ENCODE results near the gene EEFSEC. TPM values are rescaled to one million over a fixed set of nuclear protein-coding genes. Genes with fewer than 3 reads are reported as not detected.
A peak's percentile ranks its signal among the peaks of the same experiment; 100 is the strongest.

The EEFSEC gene
- total and polyA plus RNA-seq, 2 experiments from 2014 or later, result 4.9 to 18.7 TPM

DNA sequence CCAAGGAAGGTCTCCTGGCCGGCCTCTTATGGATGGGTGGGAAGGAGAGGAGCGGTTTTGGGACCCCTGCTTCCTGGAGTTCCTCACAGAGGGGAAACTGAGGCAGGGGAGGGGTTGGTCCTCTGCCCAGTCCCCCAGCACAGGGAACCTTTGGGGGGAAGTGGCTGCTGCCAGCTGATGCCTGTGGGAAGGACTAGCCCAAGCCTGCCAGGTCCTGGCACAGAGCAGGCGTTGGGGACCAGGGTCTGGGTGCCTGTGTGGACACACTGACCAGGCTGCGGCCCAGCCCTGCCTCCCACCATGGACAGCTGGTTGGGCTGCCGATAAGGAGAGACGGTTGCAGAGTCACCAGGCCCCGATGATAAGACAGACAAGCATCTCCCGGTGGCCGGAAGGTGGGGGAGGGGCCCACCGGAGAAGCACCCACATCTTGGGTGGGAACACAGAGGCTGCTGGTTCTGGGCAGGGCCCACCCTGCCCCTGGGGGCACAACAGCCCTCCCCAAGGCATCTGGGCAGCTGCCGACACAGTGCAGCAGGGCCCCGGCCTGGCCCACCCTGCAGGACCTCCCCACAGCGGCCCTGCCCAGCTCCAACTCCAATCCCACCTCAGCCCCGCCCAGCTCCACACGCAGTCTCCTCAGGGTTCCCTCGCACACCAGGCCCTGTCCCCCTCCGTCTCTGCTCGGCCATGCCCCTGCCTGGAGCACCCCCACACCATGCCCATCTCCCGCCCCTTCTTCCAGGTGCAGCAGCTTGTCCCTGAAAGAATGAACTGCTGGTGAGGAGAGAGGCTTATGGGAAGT is 262.7 kb downstream of the EEFSEC start:
- in situ Hi-C loops (cut with MboI), result no loop called here
- Histone ChIP-seq H3K4me3 (no peak overlapping the region), H3K4me1 (ENCODE audit: insufficient read depth) (peaks cover 10% of the 10 kb centered on the region), H4K20me1 (ENCODE audit: insufficient read depth) (no peaks in the 10 kb centered on the region), H2AFZ (no peak overlapping the region), H3K27me3 (replicated peaks; ENCODE audit: insufficient read depth) (no peaks in the 10 kb centered on the region), H3K36me3 (ENCODE audit: low read depth) (no peaks in the 10 kb centered on the region), H3K79me2 (ENCODE audit: insufficient read depth) (no peaks in the 10 kb centered on the region), H3F3A (ENCODE audit: insufficient read depth) (no peaks in the 10 kb centered on the region), H3K9me3 (ENCODE audit: low read depth) (no peaks in the 10 kb centered on the region), H3K9ac (no peak overlapping the region), H3K4me2 (ENCODE audit: unreplicated experiment) (no peak overlapping the region), H3K9me2 (ENCODE audit: insufficient read depth) (no peaks in the 10 kb centered on the region), H3K27ac (no peak overlapping the region)
- no peak for TF ChIP-seq EZH2phosphoT487 (IDR thresholded peaks at IDR 0.05; ENCODE audit: insufficient read depth, low read depth)
- TF ChIP-seq EZH2 (IDR thresholded peaks at IDR 0.05; ENCODE audit: insufficient read depth, poor library complexity, severe bottlenecking), result no peak
- 79 to 85% methylated on average over 19 of the region's 19 CpGs for WGBS, 2 experiments (ENCODE audit: low coverage in 1 of 2, low lambda C conversion rate in 2 of 2, missing lambda C conversion rate in 2 of 2)
- DNase-seq, result no peak

GRCh38 chr3:128416578-128417211 is 263.4 kb downstream of the EEFSEC start:
- H3K4me2 ChIP-seq (ENCODE audit: unreplicated experiment), result no peak overlapping the region
- no peak overlapping the region for H2AFZ ChIP-seq
- in situ Hi-C loops (cut with MboI), result no loop called here
- no peaks in the 10 kb centered on the region for H3K27me3 ChIP-seq (replicated peaks; ENCODE audit: insufficient read depth)
- 0 out of 2 replicates have a peak, but pooled peaks have one; percentile 26 for TF ChIP-seq EZH2phosphoT487 (IDR thresholded peaks at IDR 0.05; ENCODE audit: insufficient read depth, low read depth)
- TF ChIP-seq EZH2 (IDR thresholded peaks at IDR 0.05; ENCODE audit: insufficient read depth, poor library complexity, severe bottlenecking), result no peak
- H3K4me3 ChIP-seq, result no peak overlapping the region
- no peaks in the 10 kb centered on the region for H3K9me2 ChIP-seq (ENCODE audit: insufficient read depth)
- DNase-seq, result peak; percentile 95
- H3K9ac ChIP-seq, result no peak overlapping the region
- H3K27ac ChIP-seq, result no peak overlapping the region
- H3K4me1 ChIP-seq (ENCODE audit: insufficient read depth), result peaks cover 10% of the 10 kb centered on the region
- WGBS, 2 experiments (ENCODE audit: low coverage in 1 of 2, low lambda C conversion rate in 2 of 2, missing lambda C conversion rate in 2 of 2), result 43 to 54% methylated on average over 12 of the region's 12 CpGs
- no peaks in the 10 kb centered on the region for H3K79me2 ChIP-seq (ENCODE audit: insufficient read depth)
- no peaks in the 10 kb centered on the region for H3K9me3 ChIP-seq (ENCODE audit: low read depth)
- H3K36me3 ChIP-seq (ENCODE audit: low read depth), result no peaks in the 10 kb centered on the region
- no peaks in the 10 kb centered on the region for H3F3A ChIP-seq (ENCODE audit: insufficient read depth)
- H4K20me1 ChIP-seq (ENCODE audit: insufficient read depth), result no peaks in the 10 kb centered on the region

DNA sequence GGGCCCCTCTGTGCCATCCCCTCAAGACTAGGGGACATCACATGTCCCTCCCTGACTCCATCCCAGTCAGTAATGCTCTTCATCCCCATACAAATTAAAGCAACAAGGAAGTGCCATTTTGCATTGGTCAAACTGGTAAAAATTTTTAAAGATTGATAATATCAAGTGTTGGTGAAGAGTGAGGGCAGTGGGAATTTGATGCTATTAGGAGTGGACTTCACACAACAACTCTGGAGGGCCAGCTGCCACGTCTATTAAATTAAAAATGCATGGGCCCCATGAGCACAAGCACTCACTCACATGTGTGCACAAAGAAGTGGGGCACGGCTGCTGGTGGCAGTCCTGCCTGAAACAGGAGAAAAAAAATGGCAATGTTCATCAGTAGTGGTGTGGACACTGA is 265.6 kb downstream of the EEFSEC start:
- Histone ChIP-seq H3K27ac (no peak overlapping the region), H3K36me3 (ENCODE audit: low read depth) (no peaks in the 10 kb centered on the region), H3K27me3 (replicated peaks; ENCODE audit: insufficient read depth) (no peaks in the 10 kb centered on the region), H3K4me2 (ENCODE audit: unreplicated experiment) (no peak overlapping the region), H3K4me1 (ENCODE audit: insufficient read depth) (peaks cover 10% of the 10 kb centered on the region), H3K9me2 (ENCODE audit: insufficient read depth) (no peaks in the 10 kb centered on the region), H4K20me1 (ENCODE audit: insufficient read depth) (no peaks in the 10 kb centered on the region), H3F3A (ENCODE audit: insufficient read depth) (no peaks in the 10 kb centered on the region), H3K79me2 (ENCODE audit: insufficient read depth) (no peaks in the 10 kb centered on the region), H3K4me3 (no peak overlapping the region), H2AFZ (no peak overlapping the region), H3K9ac (no peak overlapping the region), H3K9me3 (ENCODE audit: low read depth) (no peaks in the 10 kb centered on the region)
- in situ Hi-C loops (cut with MboI), result no loop called here
- TF ChIP-seq EZH2 (IDR thresholded peaks at IDR 0.05; ENCODE audit: insufficient read depth, poor library complexity, severe bottlenecking) (no peak), EZH2phosphoT487 (IDR thresholded peaks at IDR 0.05; ENCODE audit: insufficient read depth, low read depth) (no peak)
- DNase-seq, result no peak
- 62 to 80% methylated on average over 2 of the region's 2 CpGs for WGBS, 2 experiments (ENCODE audit: low coverage in 1 of 2, low lambda C conversion rate in 2 of 2, missing lambda C conversion rate in 2 of 2)

- Histone ChIP-seq H3K9me3 (ENCODE audit: low read depth) (no peaks in the 10 kb centered on the region), H2AFZ (no peak overlapping the region), H3K4me3 (no peak overlapping the region), H3K9me2 (ENCODE audit: insufficient read depth) (no peaks in the 10 kb centered on the region), H3K79me2 (ENCODE audit: insufficient read depth) (no peaks in the 10 kb centered on the region), H3K36me3 (ENCODE audit: low read depth) (no peaks in the 10 kb centered on the region), H3F3A (ENCODE audit: insufficient read depth) (no peaks in the 10 kb centered on the region), H3K4me1 (ENCODE audit: insufficient read depth) (peaks cover 10% of the 10 kb centered on the region), H3K4me2 (ENCODE audit: unreplicated experiment) (no peak overlapping the region), H3K9ac (no peak overlapping the region), H3K27me3 (replicated peaks; ENCODE audit: insufficient read depth) (no peaks in the 10 kb centered on the region), H4K20me1 (ENCODE audit: insufficient read depth) (no peaks in the 10 kb centered on the region), H3K27ac (no peak overlapping the region)
- in situ Hi-C loops (cut with MboI), result no loop called here
- no peak for DNase-seq
- WGBS, 2 experiments (ENCODE audit: low coverage in 1 of 2, low lambda C conversion rate in 2 of 2, missing lambda C conversion rate in 2 of 2), result 97% methylated on average over 4 of the region's 4 CpGs
- TF ChIP-seq EZH2 (IDR thresholded peaks at IDR 0.05; ENCODE audit: insufficient read depth, poor library complexity, severe bottlenecking), result no peak
- no peak for TF ChIP-seq EZH2phosphoT487 (IDR thresholded peaks at IDR 0.05; ENCODE audit: insufficient read depth, low read depth)
Measured at GRCh38 chr3:128419311-128419710, 266.0 kb downstream of the EEFSEC start.

Data from GM23248 (cell line).